OCI-M1 (cell line): ENCODE results near the gene EML6.
"Not testable (repeated sequence)": the region's sequence is repeated elsewhere in the genome, so short reads cannot be mapped to it uniquely, and the experiment has no call there.

Source experiments
- DNase-seq: peaks from one replicate; lab custom pipeline; 2025; lab: John Stamatoyannopoulos, UW

EML6 gene

DNA sequence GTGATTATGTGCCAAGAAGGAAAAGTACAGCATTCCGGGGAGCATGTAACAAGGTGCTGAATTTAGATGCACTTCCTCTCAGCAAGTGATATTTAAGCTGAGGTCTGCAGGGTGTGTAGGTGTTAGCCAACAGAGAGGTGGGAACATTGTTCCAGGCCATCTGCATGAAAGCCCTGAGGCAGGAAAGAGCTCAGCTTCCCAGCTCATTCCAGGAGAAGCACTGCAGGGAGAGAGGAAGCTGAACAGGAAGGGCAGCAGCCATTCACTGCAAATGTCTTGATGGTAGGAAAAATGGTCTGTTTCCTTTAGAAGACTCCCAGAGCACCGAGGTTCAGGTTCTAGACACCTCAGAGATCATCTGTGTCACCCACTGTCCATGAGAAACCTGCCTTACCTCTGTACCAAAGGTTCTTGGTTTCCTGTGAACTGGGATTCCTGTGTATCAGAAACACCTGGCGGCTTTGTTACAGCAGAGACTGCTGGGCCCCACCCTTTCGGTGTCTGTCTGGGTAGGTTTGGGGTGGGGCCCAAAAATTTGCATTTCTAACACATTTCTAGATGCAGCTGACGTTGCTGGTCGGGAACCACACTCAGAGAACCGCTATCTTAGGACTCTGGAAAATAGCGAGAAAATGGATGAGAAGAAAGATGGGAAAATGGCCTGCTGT is 242.8 kb downstream of the EML6 start:
- no peak for DNase-seq

DNA sequence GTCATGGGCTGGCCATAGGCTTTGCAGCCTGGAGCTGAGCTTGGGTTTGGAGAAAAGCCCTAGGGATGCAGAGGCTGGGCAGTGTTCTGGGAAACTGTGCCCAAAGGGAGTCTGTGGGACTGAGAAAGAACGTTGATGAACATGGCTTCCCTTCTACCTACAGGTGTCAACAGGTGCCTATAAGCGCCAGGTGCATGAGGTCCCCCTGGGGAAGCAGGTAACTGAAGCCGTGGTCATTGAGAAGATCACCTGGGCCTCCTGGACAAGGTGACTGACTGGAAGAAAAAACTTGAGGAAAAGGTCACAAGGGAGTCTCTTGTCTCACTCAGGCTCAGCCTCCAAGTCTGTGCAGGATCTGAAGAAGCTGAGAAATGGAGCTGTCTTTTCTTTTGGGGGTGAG is 243.4 kb downstream of the EML6 start:
- DNase-seq, result no peak

DNA sequence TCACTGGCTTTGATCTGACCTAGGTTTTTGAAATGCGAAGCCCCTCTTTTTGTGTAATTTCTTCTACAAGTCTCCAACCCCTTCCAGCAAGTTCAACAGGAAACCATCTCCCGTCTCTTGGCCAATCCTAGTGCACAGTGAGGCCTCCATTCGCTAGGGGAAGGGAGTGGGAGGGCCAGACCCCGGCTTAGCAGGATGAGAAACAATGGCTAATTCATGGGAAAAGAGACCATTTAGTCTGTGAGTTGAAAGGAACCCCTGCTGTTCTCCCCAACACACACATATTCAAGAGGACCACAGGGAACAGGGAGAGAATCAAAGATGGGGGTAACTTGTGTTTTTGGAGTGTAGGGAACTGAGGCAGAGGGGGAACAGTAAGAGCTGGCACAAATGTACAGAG is 243.8 kb downstream of the EML6 start:
- no peak for DNase-seq

DNA sequence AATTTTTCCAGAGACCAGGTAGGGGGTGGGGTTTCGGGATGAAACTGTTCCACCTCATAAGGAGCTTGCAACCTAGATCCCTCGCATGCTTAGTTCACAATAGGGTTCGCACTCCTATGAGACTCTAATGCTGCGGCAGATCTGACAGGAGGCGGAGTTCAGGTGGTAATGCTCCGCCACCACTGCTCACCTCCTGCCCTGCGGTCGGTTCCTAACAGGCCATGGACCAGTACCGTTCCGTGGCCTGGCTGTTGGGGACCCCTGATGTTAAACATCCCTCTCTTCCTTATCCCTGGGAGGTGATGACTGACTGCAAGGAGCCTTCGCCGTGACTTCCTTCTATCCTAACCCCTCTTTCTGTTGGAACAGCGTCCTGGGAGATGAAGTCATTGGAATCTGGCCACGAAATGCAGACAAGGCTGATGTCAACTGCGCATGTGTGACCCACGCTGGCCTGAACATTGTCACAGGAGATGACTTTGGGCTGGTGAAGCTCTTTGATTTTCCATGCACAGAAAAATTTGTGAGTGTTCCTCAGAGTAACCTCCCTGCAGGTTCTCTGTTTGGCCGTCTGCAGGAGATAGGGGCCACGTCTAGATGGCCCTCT is 244.4 kb downstream of the EML6 start:
- no peak for DNase-seq

DNA sequence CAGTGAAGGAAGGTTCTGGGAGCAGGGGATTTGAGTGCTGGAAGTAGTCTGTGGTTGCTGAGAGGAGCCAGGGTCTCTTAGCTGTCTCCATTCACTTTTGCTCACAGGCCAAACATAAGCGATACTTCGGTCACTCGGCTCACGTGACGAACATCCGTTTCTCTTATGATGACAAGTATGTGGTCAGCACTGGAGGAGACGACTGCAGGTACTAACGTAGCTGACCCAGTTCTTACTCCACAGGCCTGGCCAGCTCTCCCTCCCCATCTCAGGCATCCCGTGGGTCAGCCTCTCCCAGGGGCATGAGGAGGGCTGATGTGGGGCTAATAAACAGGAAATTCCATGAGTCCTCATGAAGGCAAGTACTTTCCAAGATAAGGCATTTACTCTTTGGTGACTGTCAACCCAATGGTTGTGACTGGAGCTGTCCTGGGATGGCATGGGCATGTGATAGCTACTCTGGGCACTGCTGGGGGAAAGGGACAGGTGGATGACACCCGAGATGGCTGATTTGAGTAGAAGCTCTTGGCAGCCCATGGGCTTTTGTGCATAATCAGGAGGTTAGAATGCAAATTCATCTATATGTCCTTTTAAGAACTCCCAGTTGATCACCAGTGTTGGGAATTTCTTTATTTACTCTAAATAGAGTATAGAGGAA is 245.2 kb downstream of the EML6 start:
- DNase-seq, result no peak

DNA sequence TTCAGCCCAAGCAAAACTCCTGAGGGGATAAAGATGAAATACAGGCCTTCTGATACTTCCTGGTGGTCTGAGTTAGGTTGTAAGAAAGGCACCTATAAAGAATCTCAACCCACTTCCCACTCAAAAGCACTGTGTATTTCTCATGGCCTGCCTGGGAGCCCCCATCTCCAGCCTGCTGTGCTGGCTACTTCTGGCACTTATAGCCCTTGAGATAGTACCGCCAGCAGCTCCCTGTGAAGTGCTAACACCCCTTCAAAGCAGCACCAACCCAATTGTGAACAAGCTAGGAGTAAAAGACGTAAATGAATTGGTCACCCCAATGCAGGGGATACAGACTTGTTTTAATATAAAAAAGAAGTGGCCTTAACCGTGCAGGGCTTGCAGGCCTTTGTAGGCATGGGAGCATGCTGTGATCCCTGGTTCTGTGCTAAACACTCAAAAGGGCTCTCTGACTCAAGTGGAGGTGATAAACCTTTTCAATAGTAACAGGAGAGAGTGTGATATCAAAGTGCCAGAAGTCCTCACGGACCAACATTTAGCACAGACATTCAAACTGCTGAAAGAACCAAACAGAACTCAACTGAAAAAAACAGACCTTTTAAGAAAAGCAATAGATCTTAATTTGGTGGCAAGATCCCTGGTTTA is 246.0 kb downstream of the EML6 start:
- no peak for DNase-seq

DNA sequence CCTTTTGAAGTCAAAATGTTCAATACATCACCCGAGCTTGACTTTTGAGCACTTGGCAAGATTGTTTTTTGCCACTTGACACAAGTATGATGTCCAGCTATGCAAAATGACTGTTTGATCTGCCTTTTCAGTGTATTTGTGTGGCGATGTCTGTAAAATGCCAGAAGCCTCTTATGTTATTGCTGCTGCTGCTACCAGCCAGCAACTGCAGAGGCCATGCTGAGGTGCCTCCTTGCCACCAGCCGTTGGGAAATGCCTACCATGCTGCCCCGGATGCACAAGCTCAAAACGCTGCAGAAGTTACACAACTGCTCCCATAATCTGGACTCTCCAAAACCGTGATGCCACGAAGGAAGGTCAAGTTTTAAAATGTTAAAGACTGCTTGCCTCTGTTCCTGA is 246.5 kb downstream of the EML6 start:
- DNase-seq, result no peak

DNA sequence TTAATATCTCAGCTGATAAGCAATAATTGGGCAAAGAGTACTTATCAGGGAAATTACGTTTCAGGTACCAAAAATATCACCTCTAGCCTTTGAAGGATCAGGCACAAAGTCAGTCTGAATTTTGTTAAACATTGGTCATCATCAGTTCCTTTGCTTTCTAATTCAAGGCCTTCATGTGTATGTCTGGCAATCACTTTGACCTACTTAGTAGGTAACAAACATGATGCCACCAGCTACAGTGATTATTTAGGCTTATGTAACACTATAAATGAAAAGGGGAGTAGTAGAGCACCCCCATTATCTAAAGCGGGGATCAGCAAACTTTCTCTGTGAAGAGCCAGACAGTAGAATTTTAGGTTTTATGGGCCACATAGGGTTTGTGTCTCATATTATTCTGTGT is 251.7 kb downstream of the EML6 start:
- no peak for DNase-seq

DNA sequence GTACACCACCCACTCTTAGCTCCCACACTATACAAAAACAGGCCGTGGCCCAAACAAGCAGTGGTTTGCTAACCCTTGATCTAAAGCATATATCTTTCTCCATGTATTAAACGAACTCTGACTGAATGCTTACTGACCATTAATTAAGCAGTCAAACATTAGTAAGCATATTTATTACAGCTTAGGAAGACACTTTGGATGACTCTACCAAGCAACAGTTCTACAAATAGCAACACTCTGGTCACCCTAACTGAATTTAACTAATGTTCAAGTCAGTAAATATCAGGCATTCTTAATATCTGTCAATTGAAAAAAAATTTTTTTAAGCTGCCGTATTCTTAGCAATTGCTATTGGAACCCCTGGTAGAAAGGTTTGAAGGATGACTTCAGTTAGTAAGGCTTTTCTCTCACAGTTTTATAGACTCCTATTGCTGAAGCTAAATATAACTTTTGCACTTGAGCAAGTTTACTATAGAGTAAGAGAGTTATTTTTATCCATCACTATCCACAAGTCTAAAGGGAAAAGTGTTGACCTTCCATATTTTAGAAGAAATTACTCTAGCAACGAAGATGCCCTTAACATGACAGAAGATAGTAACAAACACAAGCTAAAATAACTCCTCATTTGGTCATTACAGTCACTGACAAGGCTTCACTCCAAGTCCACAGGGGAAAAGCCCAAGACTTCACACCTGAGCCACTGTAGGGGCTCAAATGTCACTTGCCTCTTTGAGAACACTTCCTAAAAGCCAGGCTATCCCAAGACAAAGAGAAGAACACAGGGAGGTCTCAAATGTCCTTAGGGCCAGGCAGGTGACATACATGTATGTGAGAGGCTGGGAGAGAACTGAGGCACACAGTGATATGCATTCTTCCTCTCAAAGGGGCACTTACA is 252.4 kb downstream of the EML6 start:
- DNase-seq, result no peak

DNA sequence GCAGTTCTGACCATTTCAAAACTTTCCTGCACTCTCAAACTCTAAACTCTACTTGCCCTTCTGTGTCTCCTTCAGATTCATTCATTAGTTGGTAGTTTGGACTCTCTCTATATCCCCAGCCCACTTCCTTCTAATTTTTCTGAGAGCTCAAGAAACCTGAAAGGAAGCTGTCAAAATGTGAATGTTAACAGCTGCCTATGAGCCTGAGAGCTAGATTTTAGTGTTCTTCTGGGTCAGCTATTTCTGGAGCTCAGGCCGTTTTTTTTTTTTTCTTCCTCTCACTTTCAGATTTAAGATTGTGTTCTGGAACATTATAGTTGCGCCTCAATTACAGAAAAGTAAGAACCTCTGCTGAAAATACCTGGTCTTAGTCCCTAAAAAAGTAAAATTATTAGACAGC is 253.7 kb downstream of the EML6 start:
- DNase-seq, result no peak

DNA sequence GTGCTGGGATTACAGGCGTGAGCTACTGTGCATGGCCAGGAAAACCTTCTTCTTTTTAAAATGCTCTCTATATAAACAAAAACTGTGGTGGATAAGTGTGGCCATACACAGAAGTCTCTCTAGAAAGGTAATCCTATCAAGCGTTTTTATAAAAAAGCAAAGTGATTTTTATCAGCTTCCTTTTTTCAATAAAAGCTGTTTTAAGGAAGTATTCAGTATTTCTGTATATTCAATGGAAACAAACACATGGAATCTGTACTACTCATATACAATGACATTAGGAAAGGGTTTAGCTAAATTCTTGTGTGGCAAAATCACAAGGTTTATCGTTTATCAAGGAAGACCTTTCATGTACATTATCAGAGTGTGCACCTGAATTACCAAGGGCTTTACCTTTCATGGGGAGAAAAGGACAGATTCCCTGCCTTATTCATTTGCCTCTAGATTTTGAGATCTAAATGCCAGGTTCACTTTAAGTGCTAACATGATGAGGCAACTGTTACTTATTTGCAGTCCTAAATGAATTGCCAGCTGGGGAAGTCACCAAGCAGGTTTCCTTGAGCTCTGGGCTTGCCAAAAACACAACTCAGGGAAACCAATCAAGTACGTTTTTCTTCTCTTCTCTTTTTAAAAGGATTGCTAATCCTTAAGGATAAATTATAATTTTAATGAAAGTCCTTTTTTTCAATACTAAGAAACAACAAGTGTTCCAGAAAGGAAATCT is 256.0 kb downstream of the EML6 start:
- no peak for DNase-seq

DNA sequence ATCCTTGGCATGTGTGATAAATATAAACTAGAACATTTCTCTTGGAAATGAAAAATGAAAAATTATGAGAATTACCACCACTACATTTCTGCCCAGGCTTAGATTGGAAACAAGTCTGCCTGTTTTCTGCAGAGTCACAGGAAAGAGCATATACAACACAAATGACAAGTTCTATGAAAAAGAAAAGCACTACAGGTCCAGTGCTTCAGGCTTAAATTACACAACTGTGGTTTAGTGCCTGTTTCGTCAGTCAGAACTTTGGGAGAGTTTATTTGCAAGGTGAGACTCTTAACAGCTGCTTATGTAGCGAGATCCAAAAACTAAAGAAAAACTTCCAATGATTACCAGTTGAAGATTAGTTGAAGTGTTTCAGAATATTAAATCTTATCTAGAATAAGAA is 257.9 kb downstream of the EML6 start:
- no peak for DNase-seq

DNA sequence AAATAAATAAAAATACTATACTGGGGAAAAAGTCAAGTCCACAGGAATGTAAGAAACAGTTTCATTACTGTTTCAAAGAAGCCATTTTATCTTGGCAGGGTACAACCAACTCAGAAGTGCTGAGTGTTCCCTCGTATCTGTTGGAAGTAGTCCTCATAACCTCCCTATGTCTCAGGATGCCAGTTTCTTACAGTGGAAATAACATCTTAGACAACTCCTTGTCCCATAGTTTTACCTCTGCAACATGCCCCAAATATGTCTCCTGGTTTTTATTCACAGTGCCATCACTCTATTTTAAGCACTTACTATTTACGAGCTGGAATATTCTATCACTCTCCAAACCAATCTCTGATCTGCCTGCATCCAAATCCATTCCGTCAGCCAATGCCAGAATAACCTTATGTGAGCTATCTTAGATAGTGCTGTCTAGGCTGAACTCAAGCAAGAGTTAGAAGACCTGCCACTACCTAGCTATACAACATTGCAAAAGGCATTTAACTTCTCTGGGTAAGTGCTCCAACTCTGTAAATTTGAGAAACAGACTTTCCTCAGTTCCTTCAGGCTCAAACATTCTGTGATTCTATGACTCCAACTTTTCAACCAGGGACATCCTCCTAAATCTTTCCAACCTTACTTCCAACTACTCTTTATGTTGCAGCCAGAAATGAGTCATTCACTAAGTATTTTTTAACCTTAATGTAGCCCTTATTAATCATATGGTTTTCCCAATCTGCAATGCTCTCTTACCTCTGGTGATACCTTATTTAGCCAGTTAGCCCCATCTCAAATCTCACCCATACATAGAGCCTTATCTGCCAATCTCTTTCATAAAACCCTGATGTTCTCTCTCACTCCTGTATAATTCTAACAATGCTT is 260.1 kb downstream of the EML6 start:
- no peak for DNase-seq

DNA sequence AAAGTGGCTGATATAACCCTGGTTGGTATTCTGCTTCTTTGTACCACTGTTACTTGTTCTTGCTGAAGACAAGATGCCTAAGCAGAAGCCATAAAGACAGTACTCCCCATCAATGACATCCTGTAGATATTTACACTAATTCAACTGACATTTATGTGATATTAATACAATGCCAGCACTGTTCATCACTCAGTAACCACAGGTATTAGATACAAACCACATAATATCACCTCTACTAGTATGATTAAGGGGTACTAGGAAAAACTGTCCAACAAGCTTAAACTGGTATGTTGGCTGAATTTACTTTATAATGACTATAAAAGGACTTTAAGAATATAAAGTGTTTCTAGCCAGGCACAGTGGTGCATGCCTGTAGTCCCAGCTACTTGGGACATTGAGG is 261.0 kb downstream of the EML6 start:
- DNase-seq, result no peak

DNA sequence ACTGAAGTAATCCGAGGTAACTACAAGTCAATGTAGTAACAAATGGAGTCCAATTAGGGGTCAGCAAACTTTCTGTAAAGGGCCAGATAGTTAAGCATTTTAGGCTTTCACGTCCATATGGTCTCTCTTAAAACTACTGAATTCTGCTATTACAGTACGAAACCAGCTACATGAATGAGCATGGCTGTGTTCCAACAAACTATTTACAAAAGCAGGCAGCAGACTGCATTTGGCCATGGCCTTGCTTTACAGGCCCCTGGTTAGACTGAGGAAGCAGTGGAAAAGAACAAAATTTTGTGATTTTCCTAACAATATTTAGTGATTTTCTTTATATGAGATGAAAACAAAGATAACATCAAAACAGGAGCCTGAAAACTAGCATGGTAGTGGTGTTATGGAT is 262.8 kb downstream of the EML6 start:
- DNase-seq, result no peak

DNA sequence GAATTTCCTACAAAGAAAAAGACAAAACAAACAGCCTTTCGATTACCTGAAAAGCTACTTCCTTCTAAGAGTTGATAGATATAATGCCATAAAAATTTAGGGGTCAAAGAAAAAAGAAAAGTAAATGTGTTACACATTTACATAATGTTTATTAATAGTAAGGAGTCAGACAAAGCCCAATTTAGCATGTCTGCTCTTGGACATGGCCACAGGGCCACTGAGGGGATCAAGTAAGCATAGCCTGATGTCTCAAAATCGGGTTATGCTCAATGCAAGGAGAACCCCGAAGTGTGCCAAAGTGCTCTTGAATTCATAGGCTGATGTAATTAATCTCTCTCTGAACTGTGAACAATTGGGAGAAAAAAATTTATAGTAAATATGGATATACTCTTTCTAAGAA is 265.1 kb downstream of the EML6 start:
- no peak for DNase-seq

DNA sequence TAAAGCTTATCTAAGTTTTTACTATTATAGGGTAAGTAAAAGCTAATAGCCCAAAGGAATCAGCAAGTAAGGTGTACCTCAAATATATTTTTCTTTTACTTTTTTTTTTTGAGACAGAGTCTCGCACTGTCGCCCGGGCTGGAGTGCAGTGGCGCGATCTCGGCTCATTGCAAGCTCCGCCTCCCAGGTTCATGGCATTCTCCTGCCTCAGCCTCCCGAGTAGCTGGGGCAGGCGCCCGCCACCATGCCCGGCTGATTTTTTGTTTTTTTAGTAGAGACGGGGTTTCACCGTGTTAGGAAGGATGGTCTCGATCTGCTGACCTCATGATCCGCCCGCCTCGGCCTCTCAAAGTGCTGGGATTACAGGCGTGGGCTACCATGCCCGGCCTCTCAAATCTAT is 267.2 kb downstream of the EML6 start:
- DNase-seq, result not testable (repeated sequence)

DNA sequence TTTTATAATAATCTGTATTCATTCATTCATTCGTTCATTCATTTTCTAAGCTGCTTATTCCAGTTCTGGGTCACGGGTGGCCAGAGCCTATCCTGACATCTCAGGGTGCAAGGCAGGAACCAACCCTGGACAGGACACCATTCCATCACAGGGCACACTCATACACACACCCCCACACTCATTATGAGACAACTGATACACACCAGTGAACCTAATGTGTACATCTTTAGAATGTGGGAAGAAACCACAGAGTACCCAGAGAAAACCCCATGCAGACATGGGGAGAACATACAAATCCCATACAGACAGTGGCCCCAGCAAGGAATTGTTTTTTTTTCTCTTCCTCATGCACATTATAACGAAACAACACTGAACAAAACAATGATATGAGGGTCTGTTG is 272.1 kb downstream of the EML6 start:
- DNase-seq, result no peak

DNA sequence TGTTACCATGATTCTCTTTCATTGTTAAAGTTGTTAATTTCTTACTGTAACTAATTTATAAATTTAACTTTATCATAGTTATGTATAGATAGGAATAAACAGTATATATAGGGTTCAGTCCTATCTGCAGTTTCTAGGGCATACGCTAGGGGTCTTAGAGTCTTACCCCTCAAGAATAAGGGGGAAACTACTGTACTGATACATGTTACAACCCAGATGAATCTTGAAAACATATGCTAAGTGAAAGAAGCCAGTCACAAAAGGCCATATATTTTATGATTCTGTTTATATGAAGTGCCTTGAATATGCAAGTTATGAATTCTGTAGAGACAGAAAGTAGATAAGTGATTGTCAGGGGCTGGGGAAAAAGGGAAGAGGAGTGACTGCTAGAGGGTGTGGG is 274.4 kb downstream of the EML6 start:
- no peak for DNase-seq

DNA sequence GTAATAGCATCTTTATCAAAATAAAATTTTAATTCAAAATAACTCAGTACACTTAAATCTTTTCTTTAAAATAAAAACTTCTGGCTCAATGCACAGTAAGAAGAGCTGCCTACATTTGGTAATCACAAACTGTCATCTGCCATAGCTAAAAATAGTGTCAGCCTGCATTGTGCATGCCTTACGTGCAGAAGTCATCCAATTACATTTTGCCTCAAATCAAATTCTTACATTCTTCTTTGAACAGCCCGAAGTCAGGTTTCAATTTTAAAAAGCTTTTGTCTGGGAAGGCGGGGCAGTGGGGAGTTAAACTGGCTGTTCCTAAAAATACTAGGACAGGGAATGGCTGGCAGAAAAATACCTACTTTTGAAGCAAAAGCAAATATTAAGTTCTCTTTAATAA is 275.7 kb downstream of the EML6 start:
- peak; percentile 81 for DNase-seq

DNA sequence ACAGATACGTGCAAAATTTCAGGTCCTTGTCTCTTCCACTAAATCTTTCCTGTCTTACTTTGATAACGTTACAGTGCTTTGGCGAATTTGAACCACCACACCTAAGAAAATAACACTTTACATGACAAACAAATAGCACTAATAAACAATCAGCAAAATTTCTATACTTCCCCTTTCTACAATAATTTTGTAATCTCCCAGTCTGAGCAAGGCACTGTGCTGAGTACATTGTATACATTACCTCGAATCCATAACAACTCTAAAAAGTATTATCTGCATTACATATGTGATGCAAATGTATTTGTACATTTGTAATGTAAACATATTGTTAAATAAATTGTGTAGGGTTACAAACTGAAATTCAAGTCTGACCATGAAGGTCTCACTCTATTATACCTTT is 276.9 kb downstream of the EML6 start:
- DNase-seq, result peak; percentile 53
